ENCODE data around the gene HINT1. TPM values are rescaled to one million over a fixed set of nuclear protein-coding genes. Genes with fewer than 3 reads are reported as not detected.
A peak's percentile ranks its signal among the peaks of the same experiment; 100 is the strongest.

Gene HINT1
- total RNA-seq, 1 donor from 2014 or later = 185 TPM

GRCh38 chr5:131112424-131112823 is 52.6 kb downstream of the HINT1 start:
- DNase-seq (ENCODE audit: extremely low read depth, low read depth, low spot score) = no peak

- no peak for DNase-seq (ENCODE audit: extremely low read depth, low read depth, low spot score)
Observed at GRCh38 chr5:131110256-131110594, 54.8 kb downstream of the HINT1 start.

GRCh38 chr5:131109540-131110255 is 55.4 kb downstream of the HINT1 start:
- DNase-seq (ENCODE audit: extremely low read depth, low read depth, low spot score) = peak; percentile 22

Other genes starting within 250 kb of the HINT1 start
- 4.0 and 4.3 TPM in 2 replicates for gene LYRM7, start 5.7 kb upstream of the HINT1 start, total RNA-seq
- 19.1 and 26.0 TPM in 2 replicates for gene CDC42SE2, start 98.8 kb upstream of the HINT1 start, total RNA-seq

Data from glomerular endothelial cell (primary cell).